Fibroblast of lung (primary cell): Measurements from ENCODE around the gene PWP2.

Experiments used
- EZH2 ChIP-seq: IDR thresholded peaks from 2 replicates; pipeline ENCODE4 v1.5.1; 2012; ENCODE audit warnings: low read length, control low read depth, mild to moderate bottlenecking; ENCODE audit errors: missing control alignments
- TF ChIP-seq, protein P1 (sequence below), 2 donors: IDR thresholded peaks in 1 of 2; conservative IDR thresholded peaks in 1 of 2; 1 replicate in 1 of 2; 2 replicates in 1 of 2; pipeline ENCODE4 v1.5.1; 2011 to 2012; ENCODE audit warnings: low read length in 2 of 2, control low read depth in 1 of 2, inconsistent platforms in 1 of 2, low read depth in 1 of 2, mild to moderate bottlenecking in 1 of 2

GRCh38 chr21:44065428-44065827, 41.8 kb upstream of the PWP2 start:
- TF ChIP-seq, protein P1, sequence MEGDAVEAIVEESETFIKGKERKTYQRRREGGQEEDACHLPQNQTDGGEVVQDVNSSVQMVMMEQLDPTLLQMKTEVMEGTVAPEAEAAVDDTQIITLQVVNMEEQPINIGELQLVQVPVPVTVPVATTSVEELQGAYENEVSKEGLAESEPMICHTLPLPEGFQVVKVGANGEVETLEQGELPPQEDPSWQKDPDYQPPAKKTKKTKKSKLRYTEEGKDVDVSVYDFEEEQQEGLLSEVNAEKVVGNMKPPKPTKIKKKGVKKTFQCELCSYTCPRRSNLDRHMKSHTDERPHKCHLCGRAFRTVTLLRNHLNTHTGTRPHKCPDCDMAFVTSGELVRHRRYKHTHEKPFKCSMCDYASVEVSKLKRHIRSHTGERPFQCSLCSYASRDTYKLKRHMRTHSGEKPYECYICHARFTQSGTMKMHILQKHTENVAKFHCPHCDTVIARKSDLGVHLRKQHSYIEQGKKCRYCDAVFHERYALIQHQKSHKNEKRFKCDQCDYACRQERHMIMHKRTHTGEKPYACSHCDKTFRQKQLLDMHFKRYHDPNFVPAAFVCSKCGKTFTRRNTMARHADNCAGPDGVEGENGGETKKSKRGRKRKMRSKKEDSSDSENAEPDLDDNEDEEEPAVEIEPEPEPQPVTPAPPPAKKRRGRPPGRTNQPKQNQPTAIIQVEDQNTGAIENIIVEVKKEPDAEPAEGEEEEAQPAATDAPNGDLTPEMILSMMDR (conservative IDR thresholded peaks at IDR 0.05 in 1 of 2, IDR thresholded peaks at IDR 0.05 in 1 of 2; ENCODE audit: low read depth in 1 of 2, low read length in 2 of 2) = no peak
- TF ChIP-seq EZH2 = no peak
